IMR-90 (cell line): Measurements from ENCODE around the gene CMSS1. TPM values are rescaled to one million over a fixed set of nuclear protein-coding genes. Genes with fewer than 3 reads are reported as not detected.

Experiments used
- ATAC-seq: fragments of 200-7000 bp; cut with Tn5 transposase; 2 replicates; pipeline ENCODE4 v1.9.1; 2020; ENCODE audit warnings: low read depth, mild to moderate bottlenecking, moderate library complexity
- BruUV-seq: library from RNA; stranded (reverse); fragments of 400-500 nt; replicated peaks from 2 replicates; lab custom pipeline; 2021; lab: Mats Ljungman, UMichigan
- CTCF ChIA-PET: fragments of 300-600 bp; formaldehyde crosslinking; extraction: SDS; loops from one replicate; lab custom pipeline; 2021; ENCODE audit warnings: antibody characterized with exemption; lab: Yijun Ruan, JAX
- POLR2A ChIA-PET: fragments of 300-600 bp; sonication (Branson Sonifier 250); formaldehyde crosslinking; loops from one replicate; lab custom pipeline; 2022; ENCODE audit warnings: antibody characterized with exemption; ENCODE audit not compliant: unreplicated experiment; lab: Charles Lee
- DNase-seq: peaks from one replicate; pipeline ENCODE4 v3.0.0; 2013
- H2AFZ ChIP-seq: replicated peaks from 2 replicates; pipeline ENCODE3; 2013; ENCODE audit warnings: low read length, mild to moderate bottlenecking; ENCODE audit not compliant: poor library complexity
- H2AK5ac ChIP-seq: 2 replicates; pipeline ENCODE4 v1.6.1; 2013; ENCODE audit warnings: low read depth, low read length, inconsistent platforms
- H2AK9ac ChIP-seq: replicated peaks from 2 replicates; pipeline ENCODE3; 2013; ENCODE audit warnings: mild to moderate bottlenecking, low read depth, low read length, moderate library complexity; ENCODE audit not compliant: poor library complexity
- H2BK120ac ChIP-seq: 2 replicates; pipeline ENCODE4 v1.6.1; 2013; ENCODE audit warnings: low read depth, low read length, inconsistent platforms
- H2BK15ac ChIP-seq: 3 replicates; pipeline ENCODE4 v1.6.1; 2013; ENCODE audit warnings: low read depth, low read length, inconsistent platforms
- H2BK20ac ChIP-seq: 2 replicates; pipeline ENCODE4 v1.6.1; 2013; ENCODE audit warnings: low read depth, mild to moderate bottlenecking, inconsistent platforms, low read length, moderate library complexity
- H2BK5ac ChIP-seq: 2 replicates; pipeline ENCODE4 v1.6.1; 2013; ENCODE audit warnings: mild to moderate bottlenecking, low read depth, low read length, inconsistent platforms; ENCODE audit not compliant: poor library complexity, severe bottlenecking
- H3K14ac ChIP-seq: replicated peaks from 2 replicates; pipeline ENCODE4 v1.6.1; 2013; ENCODE audit warnings: low read depth, low read length, inconsistent platforms
- H3K18ac ChIP-seq: 2 replicates; pipeline ENCODE4 v1.6.1; 2013; ENCODE audit warnings: low read depth, low read length, control low read depth
- H3K23ac ChIP-seq: 2 replicates; pipeline ENCODE4 v1.6.1; 2013; ENCODE audit warnings: low read depth, low read length, inconsistent platforms
- H3K27ac ChIP-seq: 2 replicates; pipeline ENCODE4 v1.5.1; 2013; ENCODE audit warnings: mild to moderate bottlenecking, control low read depth, low read length; ENCODE audit not compliant: insufficient read depth
- H3K27me3 ChIP-seq: 2 replicates; pipeline ENCODE4 v1.6.1; 2013; ENCODE audit warnings: low read length; ENCODE audit not compliant: control insufficient read depth, insufficient read depth
- H3K36me3 ChIP-seq: 2 replicates; pipeline ENCODE4 v1.6.1; 2013; ENCODE audit warnings: low read length, mixed read lengths; ENCODE audit not compliant: control insufficient read depth, insufficient read depth
- H3K4ac ChIP-seq: 2 replicates; pipeline ENCODE4 v1.6.1; 2013; ENCODE audit warnings: low read depth, low read length, inconsistent platforms
- H3K4me1 ChIP-seq: 2 replicates; pipeline ENCODE4 v1.6.1; 2013; ENCODE audit warnings: low read length, mixed read lengths; ENCODE audit not compliant: control insufficient read depth, insufficient read depth
- H3K4me2 ChIP-seq: 2 replicates; pipeline ENCODE4 v1.6.1; 2013; ENCODE audit warnings: low read depth, mild to moderate bottlenecking, control low read depth, low read length, moderate library complexity
- H3K4me3 ChIP-seq: 2 replicates; pipeline ENCODE4 v1.5.1; 2013; ENCODE audit warnings: low read depth, mild to moderate bottlenecking, control low read depth, low read length, moderate library complexity; ENCODE audit not compliant: insufficient read depth
- H3K56ac ChIP-seq: 2 replicates; pipeline ENCODE4 v1.6.1; 2013; ENCODE audit warnings: low read length, inconsistent platforms; ENCODE audit not compliant: insufficient read depth; ENCODE audit errors: extremely low read depth
- H3K79me1 ChIP-seq, 2 experiments: 2 replicates each; pipeline ENCODE4 v1.6.1; 2013; ENCODE audit warnings: low read length in 2 of 2, inconsistent platforms in 1 of 2, low read depth in 1 of 2
- H3K9ac ChIP-seq: 2 replicates; pipeline ENCODE4 v1.6.1; 2013; ENCODE audit warnings: low read depth, low read length, control low read depth
- H3K9me1 ChIP-seq: 2 replicates; pipeline ENCODE4 v1.6.1; 2013; ENCODE audit warnings: low read length, inconsistent platforms; ENCODE audit not compliant: insufficient read depth
- H3K9me3 ChIP-seq: 2 replicates; pipeline ENCODE4 v1.6.1; 2013; ENCODE audit warnings: low read length; ENCODE audit not compliant: control insufficient read depth, insufficient read depth
- H4K20me1 ChIP-seq: 2 replicates; pipeline ENCODE4 v1.6.1; 2013; ENCODE audit warnings: low read length, inconsistent platforms; ENCODE audit not compliant: insufficient read depth
- H4K5ac ChIP-seq: 2 replicates; pipeline ENCODE4 v1.6.1; 2013; ENCODE audit warnings: mild to moderate bottlenecking, low read depth, low read length, control low read depth
- H4K8ac ChIP-seq, 2 experiments: 2 replicates each; pipeline ENCODE4 v1.6.1; 2013; ENCODE audit warnings: low read depth in 2 of 2, low read length in 2 of 2, control low read depth in 1 of 2, inconsistent platforms in 1 of 2
- H4K91ac ChIP-seq: 2 replicates; pipeline ENCODE4 v1.6.1; 2013; ENCODE audit warnings: low read depth, low read length, inconsistent platforms; ENCODE audit not compliant: insufficient read depth
- BHLHE40 ChIP-seq: fragments of 150-350 bp; IDR thresholded peaks from 2 replicates; pipeline ENCODE4 v1.6.1; 2016; ENCODE audit warnings: mild to moderate bottlenecking, low read depth, low read length
- CHD1 ChIP-seq: IDR thresholded peaks from 2 replicates; pipeline ENCODE4 v1.6.1; 2012; ENCODE audit warnings: low read depth, low read length, improper control_type of control experiment
- FOS ChIP-seq: fragments of 150-350 bp; IDR thresholded peaks from 2 replicates; pipeline ENCODE4 v1.6.1; 2016; ENCODE audit warnings: low read depth, low read length
- SMC3 ChIP-seq: fragments of 150-350 bp; IDR thresholded peaks from 2 replicates; pipeline ENCODE4 v1.6.1; 2016; ENCODE audit warnings: low read depth, mild to moderate bottlenecking, antibody characterized with exemption, low read length, moderate library complexity
- dilution Hi-C: fragments of 300-500 bp; cut with HindIII; formaldehyde crosslinking; loops from one replicate; pipeline ENCODE4 v1.14.3; 2018; ENCODE audit warnings: low sequenced_read_pairs; ENCODE audit not compliant: unreplicated experiment
- in situ Hi-C: fragments of 300-500 bp; cut with MboI; formaldehyde crosslinking; loops from 3 replicates; pipeline ENCODE4 v1.14.3; 2019; ENCODE audit warnings: low sequenced_read_pairs, inconsistent platforms, mixed read lengths
- intact Hi-C: fragments of 100-400 bp; cut with micrococcal nuclease; formaldehyde crosslinking; loops from 2 replicates; pipeline ENCODE4 v1.10.0; 2022
- polyA plus RNA-seq, 3 experiments: library from polyadenylated mRNA; depleted of rRNA; stranded (reverse); fragments of >200 nt; gene quantifications; 2 replicates each; pipeline ENCODE4 v1.2.3, GENCODE V29; 2012; ENCODE audit warnings: low replicate concordance in 1 of 3
- total RNA-seq: library from RNA; depleted of rRNA; stranded (reverse); fragments of >200 nt; gene quantifications from 2 replicates; pipeline ENCODE4 v1.2.3, GENCODE V29; 2012

Gene CMSS1
- total and polyA plus RNA-seq, 2 of the 4 experiments (the other 2 are of a cell fraction) = 12.5 to 13.6 TPM

DNA sequence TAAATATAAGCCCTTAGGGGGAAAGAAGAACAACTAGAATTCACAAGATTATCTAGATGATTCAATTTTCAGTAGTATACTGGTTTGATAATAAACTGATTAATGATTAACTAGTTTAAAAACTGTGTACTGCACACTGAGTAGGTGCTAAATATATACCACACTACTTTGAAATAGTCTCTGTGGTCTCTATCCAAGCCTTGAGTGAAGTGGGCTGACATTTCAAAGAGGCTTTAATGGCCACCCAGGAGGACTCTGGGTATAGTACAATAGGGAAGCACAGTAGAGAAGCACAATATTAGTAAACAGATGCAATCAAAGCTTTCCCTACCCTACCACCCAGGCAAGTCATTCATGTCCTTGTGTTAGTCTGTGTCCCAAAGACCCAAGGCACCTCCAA lies 249.9 kb downstream of the CMSS1 start:
- ATAC-seq (no peak), DNase-seq (no peak)
- intact Hi-C loops = loop anchor here (5.0 kb wide), 1 partner anchor 195 kb away; no protein-coding TSS in a partner anchor
- Histone ChIP-seq H3K79me1 (peaks cover 9 to 31% of the 10 kb centered on the region in 2 experiments; a peak in 3 of 4 replicates), H2AK5ac (peak overlapping the region; percentile 37; the same call in 1 of the 2 replicates), H3K14ac (no peak overlapping the region), H3K4me1 (peaks cover 19% of the 10 kb centered on the region), H4K20me1 (no peaks in the 10 kb centered on the region), H4K8ac (peak overlapping the region in 1 of 2 experiments; percentile 62; a peak in 1 of 4 replicates), H4K5ac (peak overlapping the region; percentile 87), H2AFZ (no peak overlapping the region), H2BK15ac (peak overlapping the region; percentile 81; the same call in 1 of the 3 replicates), H3K36me3 (no peaks in the 10 kb centered on the region), H3K9me1 (peaks cover 7% of the 10 kb centered on the region; the same call in 1 of the 2 replicates), H3K23ac (no peak overlapping the region), H2BK20ac (peak overlapping the region; percentile 41; the same call in 1 of the 2 replicates), H2AK9ac (no peak overlapping the region), H4K91ac (peak overlapping the region; percentile 27; the same call in 1 of the 2 replicates), H3K9ac (no peak overlapping the region), H3K27me3 (no peaks in the 10 kb centered on the region), H3K4ac (peak overlapping the region; percentile 57; the same call in 1 of the 2 replicates), H3K27ac (no peak overlapping the region), H3K56ac (no peak overlapping the region), H2BK120ac (peak overlapping the region; percentile 54; the same call in 1 of the 2 replicates), H3K4me3 (no peak overlapping the region), H3K18ac (peak overlapping the region; percentile 66), H2BK5ac (peak overlapping the region; percentile 22), H3K4me2 (no peak overlapping the region), H3K9me3 (no peaks in the 10 kb centered on the region)
- no TSS peak for BruUV-seq
- dilution Hi-C loops = no loop called here
- ChIA-PET POLR2A (no interaction called here), CTCF (interaction anchor here (1.9 kb wide), 1 partner anchor 187 kb away, joined by 11 read pairs; no protein-coding TSS in a partner anchor)
- in situ Hi-C loops = loop anchor here (10.0 to 25.0 kb wide), 3 partner anchors 105 to 205 kb away; no protein-coding TSS in a partner anchor
- no peak for TF ChIP-seq BHLHE40
- TF ChIP-seq CHD1 = no peak
- no peak for TF ChIP-seq SMC3
- no peak for TF ChIP-seq FOS
